Keratinocyte (primary cell): ENCODE results near the gene NUDC.

Experiments
- CTCF ChIP-seq, 3 experiments: IDR thresholded peaks in 1 of 3; conservative IDR thresholded peaks in 1 of 3; optimal IDR thresholded peaks in 1 of 3; 2 replicates in 2 of 3; 3 replicates in 1 of 3; pipeline versions ENCODE3 to v1.5.1; 2011; ENCODE audit warnings: low read length in 3 of 3, mild to moderate bottlenecking in 3 of 3, moderate library complexity in 2 of 3, control low read depth in 1 of 3, inconsistent platforms in 1 of 3; ENCODE audit not compliant: insufficient read depth in 2 of 3; ENCODE audit errors: extremely low read depth in 1 of 3
- EZH2 ChIP-seq: IDR thresholded peaks from one replicate; pipeline ENCODE4 v1.6.1; 2012; ENCODE audit warnings: inconsistent platforms, mild to moderate bottlenecking, low read length, moderate library complexity

DNA sequence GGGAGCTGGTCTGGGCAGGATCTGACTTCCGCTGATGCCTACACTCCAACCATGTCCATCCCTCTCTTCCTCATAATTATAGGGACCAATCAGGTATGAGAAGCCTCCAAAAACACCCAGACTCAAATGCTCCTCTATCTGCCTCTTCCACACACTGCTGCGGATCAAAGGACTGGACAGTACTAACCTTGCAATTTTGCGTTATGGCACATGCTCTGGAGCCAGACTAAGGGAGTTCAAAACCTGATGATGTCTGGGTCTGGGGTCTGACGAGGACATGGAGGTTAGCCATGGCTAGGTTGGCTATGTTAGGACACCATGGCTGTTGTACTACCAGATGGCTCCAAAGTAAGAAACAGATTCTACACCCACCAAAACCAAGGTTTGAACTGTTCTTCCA is 41.8 kb upstream of the NUDC start:
- no peak for TF ChIP-seq CTCF (optimal IDR thresholded peaks at IDR 0.05 in 1 of 3, IDR thresholded peaks at IDR 0.05 in 1 of 3, conservative IDR thresholded peaks at IDR 0.05 in 1 of 3; ENCODE audit: extremely low read depth in 1 of 3, insufficient read depth in 2 of 3, low read length in 3 of 3)
- no peak for TF ChIP-seq EZH2
